HCT116 (cell line): ENCODE measurements around the gene C10orf120.

Source experiments
- CTCF ChIP-seq, 3 experiments: fragments of 200-600 bp in 1 of 3; sonication (generic) in 1 of 3; IDR thresholded peaks in 2 of 3; conservative IDR thresholded peaks in 1 of 3; 2 replicates each; pipeline ENCODE4 v1.5.1; 2012 to 2017; ENCODE audit warnings: low read depth in 2 of 3, low read length in 2 of 3, antibody characterized with exemption in 1 of 3, borderline replicate concordance in 1 of 3, control low read depth in 1 of 3, mild to moderate bottlenecking in 1 of 3, mixed read lengths in 1 of 3, mixed run types in 1 of 3, moderate library complexity in 1 of 3; ENCODE audit not compliant: insufficient read depth in 1 of 3
- EZH2 ChIP-seq: fragments of 200-600 bp; sonication (generic); IDR thresholded peaks from 2 replicates; pipeline ENCODE4 v1.6.1; 2017; ENCODE audit warnings: antibody characterized with exemption, mixed run types
- POLR2A ChIP-seq: IDR thresholded peaks from 2 replicates; pipeline ENCODE4 v1.7.0; 2011; ENCODE audit warnings: borderline replicate concordance; ENCODE audit not compliant: insufficient read depth, insufficient read length; ENCODE audit errors: extremely low read depth
- POLR2AphosphoS5 ChIP-seq: IDR thresholded peaks from 2 replicates; pipeline ENCODE4 v1.6.1; 2011; ENCODE audit warnings: mild to moderate bottlenecking, low read depth, low read length, moderate library complexity

DNA sequence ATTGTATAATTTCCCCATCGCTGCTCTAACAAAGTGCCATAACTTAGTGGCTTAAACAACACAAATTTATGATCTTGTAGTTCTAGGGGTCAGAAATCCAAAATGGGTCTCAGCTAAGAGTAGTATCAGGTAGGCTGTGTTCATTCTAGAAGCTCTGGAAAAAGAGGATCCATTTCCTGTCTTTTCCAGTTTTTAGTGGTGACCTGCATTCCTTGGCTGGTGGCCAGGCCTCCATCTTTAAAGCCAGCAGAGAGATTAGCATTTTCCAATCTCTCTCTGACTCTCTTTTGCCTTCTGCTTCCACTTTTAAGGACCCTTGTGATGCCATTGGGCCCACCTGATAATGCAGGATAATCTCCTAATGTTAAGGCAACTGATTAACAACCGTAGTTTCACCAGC lies 41.0 kb upstream of the C10orf120 start:
- TF ChIP-seq CTCF (IDR thresholded peaks at IDR 0.05 in 2 of 3, conservative IDR thresholded peaks at IDR 0.05 in 1 of 3; ENCODE audit: borderline replicate concordance in 1 of 3, insufficient read depth in 1 of 3, low read depth in 2 of 3, low read length in 2 of 3) (no peak), POLR2AphosphoS5 (no peak), POLR2A (no peak), EZH2 (no peak)
